GM21529 (cell line): Measurements from ENCODE around the gene NEMP1.

Source experiments
- ATAC-seq: cut with Tn5 transposase; IDR thresholded peaks from one replicate; pipeline ENCODE4 v1.9.1; 2021; ENCODE audit not compliant: unreplicated experiment

NEMP1 gene

GRCh38 chr12:57107456-57108155 is 29.0 kb upstream of the NEMP1 start:
- ATAC-seq: no peak

GRCh38 chr12:57106021-57106708 is 27.6 kb upstream of the NEMP1 start:
- no peak for ATAC-seq

GRCh38 chr12:57105011-57105753 is 26.6 kb upstream of the NEMP1 start:
- no peak for ATAC-seq

- ATAC-seq: no peak
Observed at GRCh38 chr12:57104292-57104910, 25.8 kb upstream of the NEMP1 start.

GRCh38 chr12:57103856-57104255 is 25.3 kb upstream of the NEMP1 start:
- no peak for ATAC-seq

GRCh38 chr12:57101892-57102695 is 23.5 kb upstream of the NEMP1 start:
- no peak for ATAC-seq

GRCh38 chr12:57099766-57100165 is 21.2 kb upstream of the NEMP1 start:
- ATAC-seq: no peak

- no peak for ATAC-seq
Observed at GRCh38 chr12:57099047-57099714, 20.6 kb upstream of the NEMP1 start.

- no peak for ATAC-seq
Observed at GRCh38 chr12:57098546-57098945, 20.0 kb upstream of the NEMP1 start.

- no peak for ATAC-seq
Observed at GRCh38 chr12:57097554-57097835, 18.9 kb upstream of the NEMP1 start.

GRCh38 chr12:57096748-57097553 is 18.4 kb upstream of the NEMP1 start:
- no peak for ATAC-seq

GRCh38 chr12:57096099-57096572 is 17.5 kb upstream of the NEMP1 start:
- ATAC-seq: no peak

- no peak for ATAC-seq
Observed at GRCh38 chr12:57095440-57095839, 16.8 kb upstream of the NEMP1 start.

GRCh38 chr12:57094208-57095160 is 15.9 kb upstream of the NEMP1 start:
- no peak for ATAC-seq

GRCh38 chr12:57093415-57094207 is 15.0 kb upstream of the NEMP1 start:
- ATAC-seq: peak; percentile 31

GRCh38 chr12:57092876-57093414 is 14.4 kb upstream of the NEMP1 start:
- no peak for ATAC-seq

- no peak for ATAC-seq
Observed at GRCh38 chr12:57092529-57092862, 13.9 kb upstream of the NEMP1 start.
